Mesendoderm (in vitro differentiated cells): ENCODE measurements around the gene FGF22.
A peak's percentile ranks its signal among the peaks of the same experiment; 100 is the strongest.

Experiments used
- DNase-seq: peaks from one replicate; pipeline ENCODE4 v3.0.0; 2013
- H2AK5ac ChIP-seq: 2 replicates; pipeline ENCODE4 v1.6.1; 2013; ENCODE audit warnings: low read length, inconsistent platforms
- H2BK120ac ChIP-seq: 2 replicates; pipeline ENCODE4 v1.6.1; 2013; ENCODE audit warnings: low read depth, mild to moderate bottlenecking, low read length, moderate library complexity, mixed read lengths
- H2BK15ac ChIP-seq: replicated peaks from 2 replicates; pipeline ENCODE4 v1.6.1; 2013; ENCODE audit warnings: low read depth, mild to moderate bottlenecking, moderate library complexity
- H2BK5ac ChIP-seq: 2 replicates; pipeline ENCODE4 v1.6.1; 2013; ENCODE audit warnings: low read length, inconsistent platforms
- H3K18ac ChIP-seq: 2 replicates; pipeline ENCODE4 v1.6.1; 2013; ENCODE audit warnings: mild to moderate bottlenecking, low read length, mixed read lengths
- H3K23ac ChIP-seq: one replicate; pipeline ENCODE4 v1.6.1; 2013; ENCODE audit warnings: low read length
- H3K27ac ChIP-seq: 2 replicates; pipeline ENCODE4 v1.5.1; 2013; ENCODE audit warnings: low read depth, mild to moderate bottlenecking, inconsistent platforms, low read length, moderate library complexity
- H3K27me3 ChIP-seq: 2 replicates; pipeline ENCODE4 v1.6.1; 2013; ENCODE audit warnings: low read length, control low read depth, mild to moderate bottlenecking, inconsistent platforms; ENCODE audit not compliant: insufficient read depth, poor library complexity
- H3K36me3 ChIP-seq: 2 replicates; pipeline ENCODE4 v1.6.1; 2013; ENCODE audit warnings: low read length, inconsistent platforms; ENCODE audit not compliant: control insufficient read depth, insufficient read depth
- H3K4ac ChIP-seq: one replicate; pipeline ENCODE4 v1.6.1; 2013; ENCODE audit warnings: low read depth, mild to moderate bottlenecking, low read length, moderate library complexity
- H3K4me1 ChIP-seq: 2 replicates; pipeline ENCODE4 v1.6.1; 2013; ENCODE audit warnings: low read depth, low read length, inconsistent platforms; ENCODE audit not compliant: control insufficient read depth
- H3K4me2 ChIP-seq: 2 replicates; pipeline ENCODE4 v1.6.1; 2013; ENCODE audit warnings: low read length
- H3K4me3 ChIP-seq: 2 replicates; pipeline ENCODE4 v1.5.1; 2013; ENCODE audit warnings: mild to moderate bottlenecking, low read length
- H3K56ac ChIP-seq: one replicate; pipeline ENCODE4 v1.6.1; 2013; ENCODE audit warnings: low read length
- H3K79me1 ChIP-seq: 2 replicates; pipeline ENCODE4 v1.6.1; 2013; ENCODE audit warnings: low read length, inconsistent platforms
- H3K79me2 ChIP-seq: 2 replicates; pipeline ENCODE4 v1.6.1; 2013; ENCODE audit warnings: mild to moderate bottlenecking, low read length; ENCODE audit not compliant: control insufficient read depth, insufficient read depth
- H3K9ac ChIP-seq: 2 replicates; pipeline ENCODE4 v1.6.1; 2013; ENCODE audit warnings: low read length, inconsistent platforms
- H4K5ac ChIP-seq: one replicate; pipeline ENCODE4 v1.6.1; 2013; ENCODE audit warnings: low read length
- H4K8ac ChIP-seq: one replicate; pipeline ENCODE4 v1.6.1; 2013; ENCODE audit warnings: low read depth, mild to moderate bottlenecking, control low read depth, low read length, moderate library complexity
- WGBS: extraction: QIAGEN DNeasy Blood & Tissue Kit; methylation state at CpG from one replicate; pipeline ENCODE4 v1.1.7; 2013; ENCODE audit warnings: low lambda C conversion rate, missing lambda C conversion rate; ENCODE audit not compliant: insufficient coverage; ENCODE audit errors: extremely low coverage; 5-methylcytosine and 5-hydroxymethylcytosine counted together

The FGF22 gene

GRCh38 chr19:678791-679388, 39.2 kb downstream of the FGF22 start:
- H3K18ac ChIP-seq, result no peak overlapping the region
- no peak overlapping the region for H3K4ac ChIP-seq
- peak overlapping the region; percentile 96 for H3K56ac ChIP-seq
- no peak overlapping the region for H4K5ac ChIP-seq
- no peak overlapping the region for H3K27ac ChIP-seq
- no peak overlapping the region for H2BK5ac ChIP-seq
- H3K23ac ChIP-seq, result no peak overlapping the region
- no peak overlapping the region for H4K8ac ChIP-seq
- H3K27me3 ChIP-seq, result peaks cover 4% of the 10 kb centered on the region
- H2BK15ac ChIP-seq, result no peak overlapping the region
- DNase-seq, result no peak
- H3K4me1 ChIP-seq, result no peaks in the 10 kb centered on the region
- H3K4me2 ChIP-seq, result no peak overlapping the region
- H2AK5ac ChIP-seq, result no peak overlapping the region
- no peak overlapping the region for H3K4me3 ChIP-seq
- peak overlapping the region; percentile 87 for H3K9ac ChIP-seq
- WGBS, result no CpG with 5 or more reads among the region's 16 CpGs
- H3K36me3 ChIP-seq, result no peaks in the 10 kb centered on the region
- no peaks in the 10 kb centered on the region for H3K79me1 ChIP-seq
- H2BK120ac ChIP-seq, result no peak overlapping the region
- H3K79me2 ChIP-seq, result no peaks in the 10 kb centered on the region

GRCh38 chr19:679418-680286, 40.0 kb downstream of the FGF22 start:
- peak overlapping the region; percentile 96 for H3K56ac ChIP-seq
- peak overlapping the region; percentile 98 for H3K4ac ChIP-seq
- H3K18ac ChIP-seq, result peak overlapping the region; percentile 96
- no peak overlapping the region for H2AK5ac ChIP-seq
- peak overlapping the region; percentile 78 for H3K27ac ChIP-seq
- no peak overlapping the region for H2BK15ac ChIP-seq
- peak overlapping the region; percentile 46 for H2BK120ac ChIP-seq
- no peaks in the 10 kb centered on the region for H3K36me3 ChIP-seq
- H3K4me3 ChIP-seq, result peak overlapping the region; percentile 71
- peak overlapping the region; percentile 80 for H3K23ac ChIP-seq
- H3K4me2 ChIP-seq, result peak overlapping the region; percentile 77
- H3K27me3 ChIP-seq, result peaks cover 4% of the 10 kb centered on the region
- peak overlapping the region; percentile 17 for H4K8ac ChIP-seq
- peak; percentile 55 for DNase-seq
- no peak overlapping the region for H2BK5ac ChIP-seq
- no peak overlapping the region for H4K5ac ChIP-seq
- peak overlapping the region; percentile 95 for H3K9ac ChIP-seq
- H3K79me1 ChIP-seq, result no peaks in the 10 kb centered on the region
- WGBS, result no CpG with 5 or more reads among the region's 69 CpGs
- H3K79me2 ChIP-seq, result no peaks in the 10 kb centered on the region
- no peaks in the 10 kb centered on the region for H3K4me1 ChIP-seq

DNA sequence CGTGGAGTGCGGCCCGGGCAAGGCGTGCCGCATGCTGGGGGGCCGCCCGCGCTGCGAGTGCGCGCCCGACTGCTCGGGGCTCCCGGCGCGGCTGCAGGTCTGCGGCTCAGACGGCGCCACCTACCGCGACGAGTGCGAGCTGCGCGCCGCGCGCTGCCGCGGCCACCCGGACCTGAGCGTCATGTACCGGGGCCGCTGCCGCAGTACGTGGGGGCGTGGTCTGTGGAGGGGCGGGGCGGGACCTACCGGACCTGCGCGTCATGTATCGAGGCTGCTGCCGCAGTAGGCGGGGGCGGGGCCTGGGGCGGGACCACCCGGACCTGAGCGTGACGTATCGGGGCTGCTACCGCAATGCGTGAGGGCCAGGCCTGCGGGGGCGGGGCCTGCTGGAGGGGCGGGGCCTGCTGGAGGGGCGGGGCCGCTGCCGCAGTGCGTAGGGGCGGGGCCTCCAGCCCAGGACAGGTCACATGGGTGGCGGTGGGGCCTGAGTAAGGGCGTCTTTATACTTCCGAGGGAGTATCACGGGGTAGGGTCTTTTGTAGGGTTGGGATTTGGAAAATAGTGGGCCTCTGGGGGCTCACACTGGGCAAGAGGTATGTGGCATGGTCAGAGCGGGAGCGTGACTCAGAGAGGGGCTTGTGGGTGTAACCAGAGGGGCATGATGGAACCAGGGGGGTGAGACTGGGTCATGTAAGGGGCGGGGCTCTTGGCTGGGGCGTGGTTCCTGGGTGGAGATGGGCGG, 40.8 kb downstream of the FGF22 start:
- Histone ChIP-seq H3K4ac (peak overlapping the region; percentile 98), H3K27me3 (peaks cover 4% of the 10 kb centered on the region), H3K23ac (peak overlapping the region; percentile 80), H2BK5ac (peak overlapping the region; percentile 69), H3K79me1 (no peaks in the 10 kb centered on the region), H3K79me2 (no peaks in the 10 kb centered on the region), H3K18ac (peak overlapping the region; percentile 96), H4K5ac (no peak overlapping the region), H2BK15ac (no peak overlapping the region), H3K27ac (peak overlapping the region; percentile 78), H2AK5ac (no peak overlapping the region), H3K4me3 (peak overlapping the region; percentile 71), H4K8ac (peak overlapping the region; percentile 17), H3K9ac (peak overlapping the region; percentile 95), H2BK120ac (peak overlapping the region; percentile 46), H3K56ac (peak overlapping the region; percentile 98), H3K4me1 (no peaks in the 10 kb centered on the region), H3K4me2 (peak overlapping the region; percentile 95), H3K36me3 (no peaks in the 10 kb centered on the region)
- DNase-seq, result peak; percentile 99
- WGBS, result no CpG with 5 or more reads among the region's 70 CpGs

DNA sequence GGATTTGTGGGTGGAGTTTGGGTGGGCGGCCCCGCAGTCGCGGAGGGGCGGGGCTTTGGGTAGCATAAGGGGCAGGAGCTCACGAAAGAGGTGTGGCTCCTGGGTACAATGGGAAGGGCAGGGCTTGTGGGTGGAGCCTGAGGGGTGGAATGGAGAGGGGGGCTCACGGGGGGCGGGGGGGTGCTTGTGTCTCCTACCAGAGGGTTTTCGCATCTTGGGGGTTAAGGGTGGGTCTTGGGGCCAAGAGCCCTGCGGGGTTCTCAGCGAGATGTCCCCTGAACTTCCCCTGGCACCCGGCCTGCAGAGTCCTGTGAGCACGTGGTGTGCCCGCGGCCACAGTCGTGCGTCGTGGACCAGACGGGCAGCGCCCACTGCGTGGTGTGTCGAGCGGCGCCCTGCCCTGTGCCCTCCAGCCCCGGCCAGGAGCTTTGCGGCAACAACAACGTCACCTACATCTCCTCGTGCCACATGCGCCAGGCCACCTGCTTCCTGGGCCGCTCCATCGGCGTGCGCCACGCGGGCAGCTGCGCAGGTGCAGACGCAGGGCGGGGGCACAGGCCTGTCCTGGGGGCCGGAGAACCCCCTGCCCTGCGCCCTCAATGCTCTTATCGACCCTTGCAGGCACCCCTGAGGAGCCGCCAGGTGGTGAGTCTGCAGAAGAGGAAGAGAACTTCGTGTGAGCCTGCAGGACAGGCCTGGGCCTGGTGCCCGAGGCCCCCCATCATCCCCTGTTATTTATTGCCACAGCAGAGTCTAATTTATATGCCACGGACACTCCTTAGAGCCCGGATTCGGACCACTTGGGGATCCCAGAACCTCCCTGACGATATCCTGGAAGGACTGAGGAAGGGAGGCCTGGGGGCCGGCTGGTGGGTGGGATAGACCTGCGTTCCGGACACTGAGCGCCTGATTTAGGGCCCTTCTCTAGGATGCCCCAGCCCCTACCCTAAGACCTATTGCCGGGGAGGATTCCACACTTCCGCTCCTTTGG, 41.6 kb downstream of the FGF22 start:
- no peak overlapping the region for H3K18ac ChIP-seq
- DNase-seq, result no peak
- no peak overlapping the region for H2BK15ac ChIP-seq
- H3K4me2 ChIP-seq, result no peak overlapping the region
- H3K27ac ChIP-seq, result no peak overlapping the region
- no peak overlapping the region for H3K56ac ChIP-seq
- H4K8ac ChIP-seq, result no peak overlapping the region
- H3K36me3 ChIP-seq, result no peaks in the 10 kb centered on the region
- H2BK120ac ChIP-seq, result no peak overlapping the region
- H3K79me1 ChIP-seq, result no peaks in the 10 kb centered on the region
- H3K27me3 ChIP-seq, result peaks cover 2% of the 10 kb centered on the region
- no peaks in the 10 kb centered on the region for H3K4me1 ChIP-seq
- H2BK5ac ChIP-seq, result no peak overlapping the region
- H3K4ac ChIP-seq, result no peak overlapping the region
- no peak overlapping the region for H3K9ac ChIP-seq
- no peak overlapping the region for H3K4me3 ChIP-seq
- H2AK5ac ChIP-seq, result no peak overlapping the region
- no peak overlapping the region for H4K5ac ChIP-seq
- WGBS, result no CpG with 5 or more reads among the region's 54 CpGs
- no peak overlapping the region for H3K23ac ChIP-seq
- H3K79me2 ChIP-seq, result no peaks in the 10 kb centered on the region

- H3K4me3 ChIP-seq, result no peak overlapping the region
- no peak overlapping the region for H3K56ac ChIP-seq
- WGBS, result no CpG with 5 or more reads among the region's 25 CpGs
- no peak overlapping the region for H2BK120ac ChIP-seq
- no peaks in the 10 kb centered on the region for H3K27me3 ChIP-seq
- no peaks in the 10 kb centered on the region for H3K79me1 ChIP-seq
- no peak overlapping the region for H3K4ac ChIP-seq
- DNase-seq, result no peak
- H2BK5ac ChIP-seq, result no peak overlapping the region
- H3K36me3 ChIP-seq, result no peaks in the 10 kb centered on the region
- H3K4me2 ChIP-seq, result no peak overlapping the region
- no peaks in the 10 kb centered on the region for H3K4me1 ChIP-seq
- H3K18ac ChIP-seq, result no peak overlapping the region
- H4K5ac ChIP-seq, result no peak overlapping the region
- no peak overlapping the region for H4K8ac ChIP-seq
- no peak overlapping the region for H3K27ac ChIP-seq
- H2AK5ac ChIP-seq, result no peak overlapping the region
- no peak overlapping the region for H3K9ac ChIP-seq
- no peak overlapping the region for H2BK15ac ChIP-seq
- H3K23ac ChIP-seq, result no peak overlapping the region
- no peaks in the 10 kb centered on the region for H3K79me2 ChIP-seq
Measured at GRCh38 chr19:682678-683320, 43.1 kb downstream of the FGF22 start.
